GM19395 (cell line): ENCODE data around the gene ADRA2B.
"Not testable (repeated sequence)": the region's sequence is repeated elsewhere in the genome, so short reads cannot be mapped to it uniquely, and the experiment has no call there.

Experiments
- ATAC-seq: cut with Tn5 transposase; IDR thresholded peaks from one replicate; pipeline ENCODE4 v1.9.1; 2021; ENCODE audit warnings: mild to moderate bottlenecking, moderate library complexity; ENCODE audit not compliant: unreplicated experiment

Gene ADRA2B

GRCh38 chr2:96071977-96072491, 44.3 kb downstream of the ADRA2B start:
- ATAC-seq = not testable (repeated sequence)

GRCh38 chr2:96071087-96071976, 45.0 kb downstream of the ADRA2B start:
- ATAC-seq = not testable (repeated sequence)

DNA sequence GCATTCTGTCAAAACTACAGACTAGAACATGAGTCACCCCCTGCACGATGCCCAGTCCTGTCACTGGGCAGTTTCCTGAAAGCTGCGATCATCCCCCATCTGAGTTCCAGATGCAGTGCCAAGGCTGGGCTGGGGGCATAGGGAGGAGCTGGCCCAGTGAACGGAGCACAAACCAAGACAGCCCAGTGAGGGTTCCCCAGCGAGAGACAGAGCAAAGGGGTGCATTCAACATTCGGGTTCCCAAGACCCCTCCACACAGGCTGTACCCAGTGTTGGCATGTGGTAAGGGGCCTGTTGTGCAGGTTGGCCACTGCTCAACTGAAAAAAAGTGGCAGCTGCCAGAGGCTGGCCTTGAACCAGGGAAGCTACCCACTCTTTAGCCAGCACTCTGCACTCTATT, 46.0 kb downstream of the ADRA2B start:
- not testable (repeated sequence) for ATAC-seq

DNA sequence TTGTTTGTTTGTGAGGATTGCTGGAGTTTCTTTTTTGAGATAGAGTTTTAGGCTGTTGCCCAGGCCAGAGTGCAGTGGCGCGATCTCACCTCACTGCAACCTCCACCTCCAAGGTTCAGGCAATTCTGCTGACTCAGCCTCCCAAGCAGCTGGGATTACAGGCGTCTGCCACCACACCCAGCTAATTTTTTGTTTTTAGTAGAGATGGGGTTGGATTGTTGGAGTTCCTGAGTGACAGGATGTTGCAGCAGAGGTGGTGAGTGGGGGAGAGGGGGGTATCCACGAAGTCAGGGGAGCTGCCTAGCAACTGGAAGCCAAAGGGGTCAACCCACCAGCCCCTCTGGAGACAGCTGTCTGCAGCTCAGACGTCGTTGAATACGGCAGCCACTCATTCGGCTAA, 46.5 kb downstream of the ADRA2B start:
- not testable (repeated sequence) for ATAC-seq

- ATAC-seq = not testable (repeated sequence)
Measured at GRCh38 chr2:96067902-96068581, 48.3 kb downstream of the ADRA2B start.

DNA sequence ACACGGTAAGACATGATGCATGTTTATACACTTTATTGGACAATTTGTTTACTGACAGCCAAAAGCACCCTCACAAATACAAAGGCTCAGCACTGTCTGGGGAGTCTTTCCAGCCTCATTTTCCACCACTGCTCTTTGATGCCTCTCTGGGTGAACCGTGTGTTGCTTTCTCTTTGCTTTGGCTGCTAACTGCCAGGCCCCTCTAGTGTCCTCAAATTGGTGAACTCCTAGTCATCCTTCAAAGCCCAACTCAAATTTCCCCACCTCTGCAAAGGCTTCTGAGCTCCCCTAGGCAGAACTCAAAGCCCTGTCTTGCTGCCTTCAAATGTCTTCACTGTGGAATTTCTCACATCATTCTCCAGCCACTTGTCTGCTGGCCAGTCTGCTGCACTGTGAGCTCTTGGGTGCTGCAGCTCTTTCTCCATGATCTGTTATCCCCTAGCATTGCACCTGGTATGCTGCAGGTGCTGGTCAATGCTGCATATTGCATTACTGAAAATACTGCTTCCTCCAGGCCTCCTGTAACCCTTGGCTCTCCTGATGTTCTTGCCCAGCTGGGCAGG, 49.2 kb downstream of the ADRA2B start:
- ATAC-seq = not testable (repeated sequence)

- ATAC-seq = not testable (repeated sequence)
Measured at GRCh38 chr2:96066511-96066910, 49.9 kb downstream of the ADRA2B start.

DNA sequence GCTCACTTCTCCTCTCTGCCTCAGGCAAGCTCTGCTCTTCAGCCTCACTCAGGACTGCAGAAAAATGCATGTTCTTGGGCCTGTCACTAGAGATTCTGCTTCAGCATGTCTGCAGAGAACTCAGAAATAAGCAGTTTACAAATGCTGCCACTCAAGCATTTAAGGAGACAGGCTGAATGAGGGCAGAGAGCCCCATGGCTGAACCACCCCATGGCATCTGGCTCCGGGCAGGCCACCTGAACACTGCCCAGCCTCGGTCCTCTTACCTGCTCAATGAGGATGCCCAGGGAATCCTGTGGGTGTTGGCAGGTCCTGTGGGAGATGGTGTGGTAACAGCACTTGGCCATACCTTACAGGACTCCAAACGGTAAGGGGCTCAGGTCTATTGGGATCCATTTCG, 50.4 kb downstream of the ADRA2B start:
- ATAC-seq = not testable (repeated sequence)

- ATAC-seq = no peak
Measured at GRCh38 chr2:96065381-96065930, 50.9 kb downstream of the ADRA2B start.

DNA sequence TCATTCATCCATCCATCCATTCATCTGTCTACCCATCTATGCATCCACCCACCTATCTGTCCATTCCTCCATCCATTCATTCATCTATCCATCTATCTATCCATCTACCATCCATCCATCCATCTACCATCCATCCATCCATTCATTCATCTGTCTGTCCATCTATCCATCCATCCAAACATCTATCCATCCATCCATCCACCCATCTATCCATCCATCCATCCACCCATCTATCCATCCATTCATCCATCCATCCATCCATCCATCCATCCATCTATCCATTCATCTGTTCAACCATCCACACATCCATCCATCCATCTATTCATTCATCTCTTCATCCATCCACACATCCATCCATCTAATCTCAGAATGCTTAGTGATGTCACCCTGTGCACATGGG, 51.6 kb downstream of the ADRA2B start:
- not testable (repeated sequence) for ATAC-seq

DNA sequence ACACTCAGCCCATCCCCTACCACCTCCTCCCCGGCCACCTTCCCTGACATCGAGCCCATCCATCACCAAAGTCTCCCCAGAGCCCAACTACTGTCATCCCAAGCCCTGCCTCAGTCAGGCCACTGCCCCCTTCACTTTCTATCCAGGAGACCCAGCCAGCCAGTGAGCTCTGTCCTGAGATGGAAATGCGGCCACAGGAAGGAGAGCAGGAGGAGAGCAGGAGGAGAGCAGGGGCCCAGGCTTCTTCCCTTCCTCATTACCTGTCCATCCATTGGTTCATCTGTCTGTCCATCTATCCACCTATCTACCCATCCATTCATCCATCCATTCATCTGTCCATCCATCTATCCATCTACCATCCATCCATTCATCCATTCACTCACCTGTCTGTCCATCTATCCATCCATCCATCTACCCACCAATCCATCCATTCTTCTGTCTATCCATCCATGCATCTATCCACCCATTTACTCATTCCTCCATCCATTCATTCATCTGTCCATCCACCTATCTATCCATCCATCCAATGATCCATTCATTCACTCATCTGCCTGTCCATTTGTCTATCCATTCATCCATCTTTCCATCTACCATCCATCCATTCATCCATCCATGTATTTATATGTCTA, 52.2 kb downstream of the ADRA2B start:
- ATAC-seq = not testable (repeated sequence)

GRCh38 chr2:96063116-96063899, 53.1 kb downstream of the ADRA2B start:
- ATAC-seq = not testable (repeated sequence)
